IMR-90 (cell line): Measurements from ENCODE around the gene NDUFAF8. TPM values are rescaled to one million over a fixed set of nuclear protein-coding genes. Genes with fewer than 3 reads are reported as not detected.

ENCODE experiments used
- ATAC-seq: fragments of 200-7000 bp; cut with Tn5 transposase; 2 replicates; pipeline ENCODE4 v1.9.1; 2020; ENCODE audit warnings: low read depth, mild to moderate bottlenecking, moderate library complexity
- BruUV-seq: library from RNA; stranded (reverse); fragments of 400-500 nt; replicated peaks from 2 replicates; lab custom pipeline; 2021; lab: Mats Ljungman, UMichigan
- CTCF ChIA-PET: fragments of 300-600 bp; formaldehyde crosslinking; extraction: SDS; loops from one replicate; lab custom pipeline; 2021; ENCODE audit warnings: antibody characterized with exemption; lab: Yijun Ruan, JAX
- POLR2A ChIA-PET: fragments of 300-600 bp; sonication (Branson Sonifier 250); formaldehyde crosslinking; loops from one replicate; lab custom pipeline; 2022; ENCODE audit warnings: antibody characterized with exemption; ENCODE audit not compliant: unreplicated experiment; lab: Charles Lee
- DNase-seq: peaks from one replicate; pipeline ENCODE4 v3.0.0; 2013
- H2AFZ ChIP-seq: replicated peaks from 2 replicates; pipeline ENCODE3; 2013; ENCODE audit warnings: low read length, mild to moderate bottlenecking; ENCODE audit not compliant: poor library complexity
- H2AK5ac ChIP-seq: 2 replicates; pipeline ENCODE4 v1.6.1; 2013; ENCODE audit warnings: low read depth, low read length, inconsistent platforms
- H2AK9ac ChIP-seq: replicated peaks from 2 replicates; pipeline ENCODE3; 2013; ENCODE audit warnings: mild to moderate bottlenecking, low read depth, low read length, moderate library complexity; ENCODE audit not compliant: poor library complexity
- H2BK120ac ChIP-seq: 2 replicates; pipeline ENCODE4 v1.6.1; 2013; ENCODE audit warnings: low read depth, low read length, inconsistent platforms
- H2BK15ac ChIP-seq: 3 replicates; pipeline ENCODE4 v1.6.1; 2013; ENCODE audit warnings: low read depth, low read length, inconsistent platforms
- H2BK20ac ChIP-seq: 2 replicates; pipeline ENCODE4 v1.6.1; 2013; ENCODE audit warnings: low read depth, mild to moderate bottlenecking, inconsistent platforms, low read length, moderate library complexity
- H2BK5ac ChIP-seq: 2 replicates; pipeline ENCODE4 v1.6.1; 2013; ENCODE audit warnings: mild to moderate bottlenecking, low read depth, low read length, inconsistent platforms; ENCODE audit not compliant: poor library complexity, severe bottlenecking
- H3K14ac ChIP-seq: replicated peaks from 2 replicates; pipeline ENCODE4 v1.6.1; 2013; ENCODE audit warnings: low read depth, low read length, inconsistent platforms
- H3K18ac ChIP-seq: 2 replicates; pipeline ENCODE4 v1.6.1; 2013; ENCODE audit warnings: low read depth, low read length, control low read depth
- H3K23ac ChIP-seq: 2 replicates; pipeline ENCODE4 v1.6.1; 2013; ENCODE audit warnings: low read depth, low read length, inconsistent platforms
- H3K27ac ChIP-seq: 2 replicates; pipeline ENCODE4 v1.5.1; 2013; ENCODE audit warnings: mild to moderate bottlenecking, control low read depth, low read length; ENCODE audit not compliant: insufficient read depth
- H3K27me3 ChIP-seq: 2 replicates; pipeline ENCODE4 v1.6.1; 2013; ENCODE audit warnings: low read length; ENCODE audit not compliant: control insufficient read depth, insufficient read depth
- H3K36me3 ChIP-seq: 2 replicates; pipeline ENCODE4 v1.6.1; 2013; ENCODE audit warnings: low read length, mixed read lengths; ENCODE audit not compliant: control insufficient read depth, insufficient read depth
- H3K4ac ChIP-seq: 2 replicates; pipeline ENCODE4 v1.6.1; 2013; ENCODE audit warnings: low read depth, low read length, inconsistent platforms
- H3K4me1 ChIP-seq: 2 replicates; pipeline ENCODE4 v1.6.1; 2013; ENCODE audit warnings: low read length, mixed read lengths; ENCODE audit not compliant: control insufficient read depth, insufficient read depth
- H3K4me2 ChIP-seq: 2 replicates; pipeline ENCODE4 v1.6.1; 2013; ENCODE audit warnings: low read depth, mild to moderate bottlenecking, control low read depth, low read length, moderate library complexity
- H3K4me3 ChIP-seq: 2 replicates; pipeline ENCODE4 v1.5.1; 2013; ENCODE audit warnings: low read depth, mild to moderate bottlenecking, control low read depth, low read length, moderate library complexity; ENCODE audit not compliant: insufficient read depth
- H3K56ac ChIP-seq: 2 replicates; pipeline ENCODE4 v1.6.1; 2013; ENCODE audit warnings: low read length, inconsistent platforms; ENCODE audit not compliant: insufficient read depth; ENCODE audit errors: extremely low read depth
- H3K79me1 ChIP-seq, 2 experiments: 2 replicates each; pipeline ENCODE4 v1.6.1; 2013; ENCODE audit warnings: low read length in 2 of 2, inconsistent platforms in 1 of 2, low read depth in 1 of 2
- H3K9ac ChIP-seq: 2 replicates; pipeline ENCODE4 v1.6.1; 2013; ENCODE audit warnings: low read depth, low read length, control low read depth
- H3K9me1 ChIP-seq: 2 replicates; pipeline ENCODE4 v1.6.1; 2013; ENCODE audit warnings: low read length, inconsistent platforms; ENCODE audit not compliant: insufficient read depth
- H3K9me3 ChIP-seq: 2 replicates; pipeline ENCODE4 v1.6.1; 2013; ENCODE audit warnings: low read length; ENCODE audit not compliant: control insufficient read depth, insufficient read depth
- H4K20me1 ChIP-seq: 2 replicates; pipeline ENCODE4 v1.6.1; 2013; ENCODE audit warnings: low read length, inconsistent platforms; ENCODE audit not compliant: insufficient read depth
- H4K5ac ChIP-seq: 2 replicates; pipeline ENCODE4 v1.6.1; 2013; ENCODE audit warnings: mild to moderate bottlenecking, low read depth, low read length, control low read depth
- H4K8ac ChIP-seq, 2 experiments: 2 replicates each; pipeline ENCODE4 v1.6.1; 2013; ENCODE audit warnings: low read depth in 2 of 2, low read length in 2 of 2, control low read depth in 1 of 2, inconsistent platforms in 1 of 2
- H4K91ac ChIP-seq: 2 replicates; pipeline ENCODE4 v1.6.1; 2013; ENCODE audit warnings: low read depth, low read length, inconsistent platforms; ENCODE audit not compliant: insufficient read depth
- BHLHE40 ChIP-seq: fragments of 150-350 bp; IDR thresholded peaks from 2 replicates; pipeline ENCODE4 v1.6.1; 2016; ENCODE audit warnings: mild to moderate bottlenecking, low read depth, low read length
- CEBPB ChIP-seq: IDR thresholded peaks from 2 replicates; pipeline ENCODE4 v1.6.1; 2012; ENCODE audit warnings: low read depth, low read length, improper control_type of control experiment
- RAD21 ChIP-seq: IDR thresholded peaks from 2 replicates; pipeline ENCODE4 v1.6.1; 2012; ENCODE audit warnings: low read length, improper control_type of control experiment
- WGBS, 2 experiments: methylation state at CpG; one replicate each; pipeline versions ENCODE4 v1.1.5 to v1.1.7; 2013; ENCODE audit warnings: missing lambda C conversion rate in 2 of 2; ENCODE audit not compliant: insufficient read length in 1 of 2; ENCODE audit errors: extremely low coverage in 2 of 2; 5-methylcytosine and 5-hydroxymethylcytosine counted together
- dilution Hi-C: fragments of 300-500 bp; cut with HindIII; formaldehyde crosslinking; loops from one replicate; pipeline ENCODE4 v1.14.3; 2018; ENCODE audit warnings: low sequenced_read_pairs; ENCODE audit not compliant: unreplicated experiment
- in situ Hi-C: fragments of 300-500 bp; cut with MboI; formaldehyde crosslinking; loops from 3 replicates; pipeline ENCODE4 v1.14.3; 2019; ENCODE audit warnings: low sequenced_read_pairs, inconsistent platforms, mixed read lengths
- intact Hi-C: fragments of 100-400 bp; cut with micrococcal nuclease; formaldehyde crosslinking; loops from 2 replicates; pipeline ENCODE4 v1.10.0; 2022
- polyA plus RNA-seq, 3 experiments: library from polyadenylated mRNA; depleted of rRNA; stranded (reverse); fragments of >200 nt; gene quantifications; 2 replicates each; pipeline ENCODE4 v1.2.3, GENCODE V29; 2012; ENCODE audit warnings: low replicate concordance in 1 of 3
- total RNA-seq: library from RNA; depleted of rRNA; stranded (reverse); fragments of >200 nt; gene quantifications from 2 replicates; pipeline ENCODE4 v1.2.3, GENCODE V29; 2012

Gene NDUFAF8
- total and polyA plus RNA-seq, 2 of the 4 experiments (the other 2 are of a cell fraction) = 11.1 to 65.0 TPM

- H3K36me3 ChIP-seq = peaks cover 7% of the 10 kb centered on the region; the same call in 1 of the 2 replicates
- in situ Hi-C loops = no loop called here
These were observed 1.3 kb upstream of the NDUFAF8 start for GRCh38 chr17:81237591-81238489.

More at GRCh38 chr17:81237591-81238489, 1.3 kb upstream of the NDUFAF8 start:
- peak overlapping the region; percentile 99 for H2AK9ac ChIP-seq
- ChIA-PET CTCF (no interaction called here), POLR2A (no interaction called here)
- peak overlapping the region; percentile 29; the same call in 1 of the 2 replicates for H3K4ac ChIP-seq
- H3K27ac ChIP-seq = peak overlapping the region; percentile 48; the same call in 1 of the 2 replicates
- H4K8ac ChIP-seq = peak overlapping the region in 1 of 2 experiments; percentile 13; a peak in 2 of 4 replicates
- H2BK5ac ChIP-seq = no peak overlapping the region
- no peaks in the 10 kb centered on the region for H3K9me3 ChIP-seq
- H3K56ac ChIP-seq = peak overlapping the region; percentile 52; the same call in 1 of the 2 replicates
- H2BK120ac ChIP-seq = no peak overlapping the region
- intact Hi-C loops (no loop called here), dilution Hi-C loops (no loop called here)
- H3K4me3 ChIP-seq = peak overlapping the region; percentile 91
- peak overlapping the region; percentile 98 for H2AFZ ChIP-seq
- H3K4me2 ChIP-seq = peak overlapping the region; percentile 98
- WGBS, 2 experiments = 61% methylated on average over 13 of the region's 36 CpGs; no CpG with 5 or more reads in 1 of the 2 experiments
- no peak overlapping the region for H3K18ac ChIP-seq
- peak overlapping the region; percentile 90 for H2AK5ac ChIP-seq
- no peak for DNase-seq
- no peak for ATAC-seq
- peaks cover 34 to 83% of the 10 kb centered on the region in 2 experiments for H3K79me1 ChIP-seq
- BruUV-seq = no TSS peak
- peak overlapping the region; percentile 85 for H3K9ac ChIP-seq
- no peak overlapping the region; the same call in 2 of the 3 replicates for H2BK15ac ChIP-seq
- TF ChIP-seq BHLHE40 (no peak), RAD21 (no peak), CEBPB (0 out of 2 replicates have a peak, but pooled peaks have one; percentile 15)
- H3K23ac ChIP-seq = peak overlapping the region; percentile 71; the same call in 1 of the 2 replicates
- H3K9me1 ChIP-seq = peaks cover 8% of the 10 kb centered on the region; the same call in 1 of the 2 replicates
- peak overlapping the region; percentile 64 for H3K14ac ChIP-seq
- H4K20me1 ChIP-seq = peaks cover 46% of the 10 kb centered on the region
- H4K91ac ChIP-seq = peak overlapping the region; percentile 43
- no peaks in the 10 kb centered on the region for H3K27me3 ChIP-seq
- H3K4me1 ChIP-seq = peaks cover 12% of the 10 kb centered on the region
- no peak overlapping the region for H4K5ac ChIP-seq
- H2BK20ac ChIP-seq = no peak overlapping the region
